ENCODE measurements around the gene GSTA1.
"Not testable (repeated sequence)": the region's sequence is repeated elsewhere in the genome, so short reads cannot be mapped to it uniquely, and the experiment has no call there.

The GSTA1 gene

DNA sequence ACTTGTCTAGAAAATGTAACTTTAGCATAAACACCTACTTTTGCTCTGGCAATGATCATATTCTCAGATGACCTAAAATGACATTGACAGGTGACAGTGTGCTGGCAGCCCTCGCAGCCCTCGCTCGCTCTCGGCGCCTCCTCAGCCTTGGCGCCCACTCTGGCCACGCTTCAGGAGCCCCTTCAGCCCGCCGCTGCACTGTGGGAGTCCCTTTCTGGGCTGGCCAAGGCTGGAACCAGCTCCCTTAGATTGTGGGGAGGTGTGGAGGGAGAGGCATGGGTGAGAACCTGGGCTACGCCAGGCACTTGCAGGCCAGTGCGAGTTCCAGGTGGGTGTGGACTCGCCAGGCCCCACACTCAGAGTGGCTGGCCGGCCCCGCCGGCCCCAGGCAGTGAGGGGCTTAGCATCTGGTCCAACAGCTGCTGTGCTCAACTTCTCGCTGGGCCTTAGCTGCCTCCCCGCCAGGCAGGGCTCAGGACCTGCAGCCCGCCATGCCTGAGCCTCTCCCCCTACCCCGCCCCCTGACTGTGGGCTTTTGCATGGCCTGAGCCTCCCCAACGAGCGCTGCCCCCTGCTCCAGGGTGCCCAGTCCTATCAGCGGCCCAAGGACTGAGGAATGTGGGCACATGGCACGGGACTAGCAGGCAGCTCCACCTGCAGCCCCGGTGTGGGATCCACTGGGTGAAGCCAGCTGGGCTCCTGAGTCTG lies 17.2 kb downstream of the GSTA1 start:
- H3K36me3 ChIP-seq (ENCODE audit: insufficient read depth, insufficient read length, low read length), result no peaks in the 10 kb centered on the region
- DNase-seq (ENCODE audit: low read depth, low spot score), result no peak
- H3K27me3 ChIP-seq (ENCODE audit: insufficient read depth, insufficient read length), result no peaks in the 10 kb centered on the region
- no peak overlapping the region for H3K4me3 ChIP-seq (ENCODE audit: insufficient read length, low read depth)
- no peaks in the 10 kb centered on the region for H3K4me1 ChIP-seq (ENCODE audit: insufficient read depth, insufficient read length)
- no peak overlapping the region for H3K9ac ChIP-seq (ENCODE audit: insufficient read length, low read depth)
- TF ChIP-seq ZNF274 (IDR thresholded peaks at IDR 0.05; ENCODE audit: low read depth, low read length) (no peak), YY1 (IDR thresholded peaks at IDR 0.05; ENCODE audit: insufficient read depth, insufficient read length) (no peak), SUZ12 (IDR thresholded peaks at IDR 0.05; ENCODE audit: extremely low read depth, insufficient read depth, insufficient read length) (no peak)
- H3K9me3 ChIP-seq (ENCODE audit: insufficient read depth, low read length), result peaks cover 11% of the 10 kb centered on the region; the same call in 1 of the 2 replicates

DNA sequence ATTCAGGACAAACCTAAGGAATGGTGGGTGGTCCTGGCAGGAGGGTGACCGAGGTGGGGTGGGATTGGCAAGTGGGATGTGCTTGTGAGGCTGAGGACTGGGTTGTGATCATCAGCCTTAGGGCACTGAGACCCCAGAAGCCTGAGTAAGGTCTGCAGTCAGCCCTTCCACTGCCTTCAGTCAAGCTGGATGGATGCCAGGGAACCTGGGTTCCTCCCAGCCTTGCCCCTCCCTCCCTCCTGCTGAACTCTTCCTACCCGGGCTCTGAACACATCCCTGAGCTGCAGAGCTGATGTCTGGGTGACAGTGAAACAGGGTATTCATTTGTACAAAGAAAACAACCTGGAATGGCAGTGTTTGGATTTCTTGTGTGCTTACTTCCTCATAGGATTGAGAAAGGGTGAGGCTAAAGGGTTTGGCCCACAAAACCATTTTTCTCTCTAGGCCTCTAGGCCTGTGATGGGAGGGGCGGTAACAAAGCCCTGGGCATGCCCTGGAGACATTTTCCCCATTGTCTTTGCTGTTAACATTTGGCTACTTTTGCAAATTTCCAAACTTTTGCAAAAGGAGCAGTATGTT lies 20.8 kb downstream of the GSTA1 start:
- not testable (repeated sequence) for DNase-seq (ENCODE audit: low read depth, low spot score); H3K4me1 ChIP-seq (ENCODE audit: insufficient read depth, insufficient read length); H3K36me3 ChIP-seq (ENCODE audit: insufficient read depth, insufficient read length, low read length); H3K9ac ChIP-seq (ENCODE audit: insufficient read length, low read depth); H3K27me3 ChIP-seq (ENCODE audit: insufficient read depth, insufficient read length); H3K4me3 ChIP-seq (ENCODE audit: insufficient read length, low read depth)
- H3K9me3 ChIP-seq (ENCODE audit: insufficient read depth, low read length), result peaks cover 11% of the 10 kb centered on the region; the same call in 1 of the 2 replicates

DNA sequence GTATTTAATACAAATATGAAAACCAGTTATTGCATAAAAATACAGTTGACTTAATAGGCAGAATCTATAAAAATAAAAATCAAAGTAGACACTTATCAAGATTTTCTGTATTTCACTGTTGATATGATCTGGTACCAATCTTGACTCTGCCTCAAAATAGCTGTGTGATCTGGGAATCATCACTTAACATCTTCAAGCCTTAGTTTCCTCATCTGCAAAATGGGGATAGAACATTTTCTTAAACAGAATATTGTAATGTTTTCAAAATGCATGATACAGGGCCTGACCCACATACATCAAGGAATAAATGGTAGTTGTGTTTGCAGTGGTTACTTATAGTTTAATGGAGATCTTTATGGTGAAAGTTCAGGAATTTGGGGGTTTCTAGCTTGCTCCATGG lies 21.4 kb downstream of the GSTA1 start:
- H3K9ac ChIP-seq (ENCODE audit: insufficient read length, low read depth); H3K4me3 ChIP-seq (ENCODE audit: insufficient read length, low read depth); H3K4me1 ChIP-seq (ENCODE audit: insufficient read depth, insufficient read length); DNase-seq (ENCODE audit: low read depth, low spot score); H3K36me3 ChIP-seq (ENCODE audit: insufficient read depth, insufficient read length, low read length); H3K27me3 ChIP-seq (ENCODE audit: insufficient read depth, insufficient read length): not testable (repeated sequence)
- peaks cover 11% of the 10 kb centered on the region; the same call in 1 of the 2 replicates for H3K9me3 ChIP-seq (ENCODE audit: insufficient read depth, low read length)

DNA sequence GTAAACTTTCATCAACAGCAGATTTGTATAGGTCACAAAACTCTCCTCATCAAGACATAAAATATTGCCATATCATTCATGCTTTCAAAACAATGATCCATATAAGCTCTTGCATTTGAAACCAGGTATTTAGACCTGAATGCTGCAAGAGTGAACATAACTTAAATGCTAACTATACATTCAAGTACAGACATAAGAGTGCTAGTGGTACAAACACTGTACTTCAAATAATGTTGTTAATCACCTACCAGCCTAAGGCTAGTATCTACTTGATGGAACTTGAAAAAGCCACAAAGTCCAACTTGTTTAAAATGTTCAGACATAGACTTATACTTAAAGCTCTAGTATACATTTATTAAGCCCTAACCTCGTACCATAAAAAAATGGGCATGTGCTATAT lies 24.4 kb downstream of the GSTA1 start:
- H3K4me1 ChIP-seq (ENCODE audit: insufficient read depth, insufficient read length), result no peaks in the 10 kb centered on the region
- TF ChIP-seq YY1 (IDR thresholded peaks at IDR 0.05; ENCODE audit: insufficient read depth, insufficient read length), result no peak
- no peak for TF ChIP-seq SUZ12 (IDR thresholded peaks at IDR 0.05; ENCODE audit: extremely low read depth, insufficient read depth, insufficient read length)
- no peak for TF ChIP-seq ZNF274 (IDR thresholded peaks at IDR 0.05; ENCODE audit: low read depth, low read length)
- no peak overlapping the region for H3K4me3 ChIP-seq (ENCODE audit: insufficient read length, low read depth)
- no peaks in the 10 kb centered on the region for H3K36me3 ChIP-seq (ENCODE audit: insufficient read depth, insufficient read length, low read length)
- DNase-seq (ENCODE audit: low read depth, low spot score), result no peak
- no peaks in the 10 kb centered on the region for H3K9me3 ChIP-seq (ENCODE audit: insufficient read depth, low read length)
- H3K27me3 ChIP-seq (ENCODE audit: insufficient read depth, insufficient read length), result no peaks in the 10 kb centered on the region
- no peak overlapping the region for H3K9ac ChIP-seq (ENCODE audit: insufficient read length, low read depth)

DNA sequence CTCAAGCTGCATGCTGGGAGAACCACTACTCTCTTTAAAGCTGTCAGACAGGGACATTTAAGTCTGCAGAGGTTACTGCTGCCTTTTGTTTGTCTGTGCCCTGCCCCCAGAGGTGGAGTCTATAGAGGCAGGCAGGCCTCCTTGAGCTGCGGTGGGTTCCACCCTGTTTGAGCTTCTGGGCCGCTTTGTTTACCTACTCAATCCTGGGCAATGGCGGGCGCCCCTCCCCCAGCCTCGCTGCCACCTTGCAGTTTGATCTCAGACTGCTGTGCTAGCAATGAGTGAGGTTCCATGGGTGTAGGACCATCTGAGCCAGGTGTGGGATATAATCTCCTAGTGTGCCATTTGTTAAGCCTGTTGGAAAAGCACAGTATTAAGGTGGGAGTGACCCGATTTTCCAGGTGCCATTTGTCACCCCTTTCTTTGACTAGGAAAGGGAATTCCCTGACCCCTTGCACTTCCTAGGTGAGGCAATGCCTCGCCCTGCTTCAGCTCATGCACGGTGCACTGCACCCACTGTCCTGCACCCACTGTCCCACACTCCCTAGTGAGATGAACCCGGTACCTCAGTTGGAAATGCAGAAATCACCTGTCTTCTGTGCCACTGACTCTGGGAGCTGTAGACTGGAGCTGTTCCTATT lies 26.8 kb downstream of the GSTA1 start:
- not testable (repeated sequence) for H3K9me3 ChIP-seq (ENCODE audit: insufficient read depth, low read length); H3K4me1 ChIP-seq (ENCODE audit: insufficient read depth, insufficient read length); H3K36me3 ChIP-seq (ENCODE audit: insufficient read depth, insufficient read length, low read length); H3K4me3 ChIP-seq (ENCODE audit: insufficient read length, low read depth); DNase-seq (ENCODE audit: low read depth, low spot score); H3K9ac ChIP-seq (ENCODE audit: insufficient read length, low read depth); H3K27me3 ChIP-seq (ENCODE audit: insufficient read depth, insufficient read length)

DNA sequence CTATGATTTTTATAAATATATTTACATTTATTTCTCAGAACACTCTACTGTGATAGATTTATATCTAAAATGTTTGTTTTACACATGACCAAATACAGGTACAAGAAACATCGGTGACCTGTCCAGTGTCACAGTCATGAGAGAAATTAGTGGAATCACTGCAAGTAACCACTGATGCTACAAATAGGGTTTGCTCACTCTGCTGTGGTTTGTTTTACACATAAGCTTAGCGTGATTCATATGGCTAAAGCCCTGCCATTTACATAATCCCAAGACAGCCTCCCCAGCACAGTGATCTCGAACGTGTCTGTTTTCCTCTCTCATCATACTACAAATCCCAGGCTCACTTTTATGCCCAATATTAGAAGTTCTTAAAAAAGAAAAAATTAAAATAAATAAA lies 34.2 kb downstream of the GSTA1 start:
- H3K27me3 ChIP-seq (ENCODE audit: insufficient read depth, insufficient read length); H3K36me3 ChIP-seq (ENCODE audit: insufficient read depth, insufficient read length, low read length); H3K9ac ChIP-seq (ENCODE audit: insufficient read length, low read depth); DNase-seq (ENCODE audit: low read depth, low spot score); H3K4me3 ChIP-seq (ENCODE audit: insufficient read length, low read depth); H3K9me3 ChIP-seq (ENCODE audit: insufficient read depth, low read length); H3K4me1 ChIP-seq (ENCODE audit: insufficient read depth, insufficient read length): not testable (repeated sequence)

DNA sequence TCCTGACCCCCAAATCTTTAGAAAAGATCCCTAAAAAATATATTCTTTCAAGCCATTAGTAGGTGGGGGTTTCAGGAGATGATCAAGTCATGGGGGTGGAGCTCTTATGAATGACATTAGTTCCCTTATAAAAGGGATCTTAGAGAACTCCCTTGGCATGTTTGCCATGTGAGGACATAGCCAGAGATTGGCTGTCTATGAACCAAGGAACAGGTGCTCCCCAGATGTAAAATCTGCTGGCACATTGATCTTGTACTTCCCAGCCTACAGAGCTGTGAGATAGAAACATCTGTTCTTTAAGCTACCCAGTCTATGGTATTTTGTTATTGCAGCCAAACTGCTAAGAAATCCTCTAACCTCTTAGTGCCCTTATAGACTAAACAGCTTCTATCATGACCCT lies 36.0 kb downstream of the GSTA1 start:
- not testable (repeated sequence) for H3K27me3 ChIP-seq (ENCODE audit: insufficient read depth, insufficient read length); H3K36me3 ChIP-seq (ENCODE audit: insufficient read depth, insufficient read length, low read length); H3K9ac ChIP-seq (ENCODE audit: insufficient read length, low read depth); H3K9me3 ChIP-seq (ENCODE audit: insufficient read depth, low read length); H3K4me1 ChIP-seq (ENCODE audit: insufficient read depth, insufficient read length); DNase-seq (ENCODE audit: low read depth, low spot score); H3K4me3 ChIP-seq (ENCODE audit: insufficient read length, low read depth)

DNA sequence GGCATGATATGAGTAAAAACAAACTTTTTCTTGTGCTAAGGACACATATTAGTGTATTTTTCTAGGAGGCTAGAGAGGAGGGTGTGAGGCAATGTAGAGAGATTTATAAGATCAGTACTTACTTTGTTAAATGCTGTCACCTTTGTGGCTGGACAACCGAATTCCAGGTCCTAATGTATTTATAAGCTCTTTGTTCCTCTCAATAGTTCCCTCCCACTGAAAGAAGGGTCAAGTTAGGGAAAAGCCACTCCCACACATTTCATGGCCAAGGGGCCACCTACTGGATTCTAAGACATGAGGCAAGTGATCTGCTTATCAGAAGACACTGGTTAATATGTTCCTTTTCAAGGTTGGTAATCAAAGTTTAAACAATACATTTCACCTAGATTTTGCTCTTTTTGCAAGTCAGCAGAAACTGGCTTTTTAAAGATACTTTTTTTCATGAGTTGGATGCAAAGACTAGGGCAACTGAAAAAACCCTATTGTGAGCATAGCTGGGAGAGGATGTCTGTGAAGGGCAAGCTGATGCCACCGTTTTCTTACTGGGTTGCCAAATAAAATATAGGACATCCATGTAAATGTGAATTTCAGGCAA lies 40.2 kb downstream of the GSTA1 start, which contains the start of gene GSTA2:
TSS of gene GSTA2 (minus strand) at position 154 of the 595 bp plus-strand sequence. CDS start 5,528 bp downstream, outside the sequence.
- not testable (repeated sequence) for H3K27me3 ChIP-seq (ENCODE audit: insufficient read depth, insufficient read length); H3K36me3 ChIP-seq (ENCODE audit: insufficient read depth, insufficient read length, low read length); H3K9ac ChIP-seq (ENCODE audit: insufficient read length, low read depth); H3K4me1 ChIP-seq (ENCODE audit: insufficient read depth, insufficient read length); H3K4me3 ChIP-seq (ENCODE audit: insufficient read length, low read depth); H3K9me3 ChIP-seq (ENCODE audit: insufficient read depth, low read length)
- DNase-seq (ENCODE audit: low read depth, low spot score), result peak; percentile 13

DNA sequence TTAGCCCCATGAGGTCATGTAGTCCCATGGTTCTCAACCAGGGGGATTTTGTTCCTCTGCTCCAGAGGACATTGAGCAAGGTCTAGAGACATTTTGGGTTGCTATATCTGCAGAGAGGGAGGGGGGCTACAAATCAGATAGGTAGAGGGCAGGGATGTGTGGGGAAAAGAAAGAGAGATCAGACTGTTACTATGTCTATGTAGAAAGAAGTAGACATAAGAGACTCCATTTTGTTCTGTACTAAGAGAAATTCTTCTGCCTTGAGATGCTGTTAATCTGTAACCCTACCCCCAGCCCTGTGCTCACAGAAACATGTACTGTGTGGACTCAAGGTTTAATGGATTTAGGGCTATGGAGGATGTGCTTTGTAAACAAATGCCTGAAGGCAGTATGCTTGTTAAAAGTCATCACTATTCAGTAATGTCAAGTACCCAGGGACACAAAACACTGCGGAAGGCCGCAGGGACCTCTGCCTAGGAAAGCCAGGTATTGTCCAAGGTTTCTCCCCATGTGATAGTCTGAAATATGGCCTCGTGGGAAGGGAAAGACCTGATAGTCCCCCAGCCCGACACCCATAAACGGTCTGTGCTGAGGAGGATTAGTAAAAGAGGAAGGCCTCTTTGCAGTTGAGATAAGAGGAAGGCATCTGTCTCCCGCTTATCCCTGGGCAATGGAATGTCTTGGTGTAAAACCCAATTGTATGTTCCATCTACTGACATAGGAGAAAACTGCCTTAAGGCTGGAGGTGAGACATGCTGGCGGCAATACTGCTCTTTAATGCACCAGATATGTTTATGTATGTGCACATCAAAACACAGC lies 41.7 kb downstream of the GSTA1 start:
- H3K27me3 ChIP-seq (ENCODE audit: insufficient read depth, insufficient read length); DNase-seq (ENCODE audit: low read depth, low spot score); H3K4me1 ChIP-seq (ENCODE audit: insufficient read depth, insufficient read length); H3K9ac ChIP-seq (ENCODE audit: insufficient read length, low read depth); H3K36me3 ChIP-seq (ENCODE audit: insufficient read depth, insufficient read length, low read length); H3K4me3 ChIP-seq (ENCODE audit: insufficient read length, low read depth); H3K9me3 ChIP-seq (ENCODE audit: insufficient read depth, low read length): not testable (repeated sequence)

Measured in NT2/D1 (cell line).